ENCODE data around the gene KCTD13. TPM values are rescaled to one million over a fixed set of nuclear protein-coding genes. Genes with fewer than 3 reads are reported as not detected.

Gene KCTD13
- polyA plus RNA-seq, 1 of the 3 experiments (the other 2 are of a cell fraction), result 31.0 TPM

DNA sequence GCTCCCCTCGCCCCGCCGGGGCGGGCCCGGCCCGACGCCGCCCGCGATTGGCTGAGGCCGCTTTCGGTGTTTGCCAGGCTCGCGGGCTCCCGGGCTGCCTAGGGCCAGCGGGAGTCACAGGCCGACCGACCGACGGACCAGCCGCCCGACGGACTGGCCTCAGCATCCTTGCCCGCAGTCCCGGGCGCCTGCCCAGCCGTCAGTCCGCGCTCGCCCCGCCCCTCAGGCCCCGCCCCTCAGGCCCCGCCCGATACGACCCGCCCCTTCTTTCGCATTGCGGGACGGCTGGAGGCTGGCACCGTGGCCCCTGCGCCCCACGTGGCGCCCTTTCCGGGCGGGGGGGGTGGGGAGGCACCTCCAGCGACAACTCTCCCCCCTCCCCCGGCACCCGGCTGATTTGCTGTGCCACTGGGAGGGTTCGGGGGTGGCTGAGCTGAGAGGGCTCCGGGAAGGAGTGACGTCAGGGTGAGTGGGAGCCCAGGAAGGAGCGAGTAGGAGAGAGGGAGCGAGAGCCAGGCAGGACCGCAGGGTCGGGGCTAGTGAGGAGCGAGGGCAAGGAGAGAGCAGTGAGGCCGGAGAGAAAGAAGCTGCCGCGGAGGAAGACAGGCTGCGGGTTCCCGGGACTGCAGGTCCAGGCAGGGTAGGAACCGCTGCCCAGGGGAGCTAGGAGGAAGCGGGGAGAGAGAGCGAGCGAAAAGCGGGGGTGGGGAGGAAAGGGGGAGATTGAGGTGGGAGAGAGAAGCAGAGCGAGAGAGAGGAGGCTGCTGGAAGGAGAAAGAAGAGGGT lies 25.7 kb downstream of the KCTD13 start, which contains the start of gene ASPHD1:
TSS of gene ASPHD1 (plus strand) at position 387 of the 786 bp plus-strand sequence. CDS start 484 bp downstream, outside the sequence.
- CTCF ChIA-PET, result interaction anchor here (0.9 to 3.3 kb wide), 17 partner anchors 9 to 132 kb away, joined by 3 to 14 read pairs (median 4); partner anchors contain the start of genes KCTD13, KIF22, PAGR1 and PRRT2
- peak; percentile 92 for DNase-seq

More for the DNA sequence above, 25.7 kb downstream of the KCTD13 start, which contains the start of gene ASPHD1:
- Histone ChIP-seq H3K27ac (ENCODE audit: low read depth in 2 of 2, low read length in 1 of 2) (peak within 1 kb of the TSS; percentile 90 to 94), H2AFZ (ENCODE audit: low read depth) (peak within 1 kb of the TSS; percentile 96), H3K79me2 (ENCODE audit: insufficient read depth) (peaks cover 39% of the 10 kb centered on the region), H3K9me3 (no peaks in the 10 kb centered on the region), H3K4me1 (ENCODE audit: control insufficient read depth in 1 of 2, insufficient read depth in 2 of 2, low read depth in 1 of 2, low read length in 1 of 2) (peaks cover 0 to 20% of the 10 kb centered on the region in 2 experiments; a peak in 1 of 4 replicates), H3K9me2 (no peaks in the 10 kb centered on the region), H3K36me3 (replicated peaks in 1 of 2; ENCODE audit: control insufficient read depth in 1 of 2, insufficient read depth in 2 of 2, low read length in 1 of 2) (peaks cover 3 to 4% of the 10 kb centered on the region in 2 experiments), H3F3A (replicated peaks; ENCODE audit: insufficient read depth) (peaks cover 15% of the 10 kb centered on the region), H3K4me3 (ENCODE audit: low read depth in 2 of 2, low read length in 1 of 2) (peak within 1 kb of the TSS; percentile 54 to 89), H3K9ac (peak within 1 kb of the TSS; percentile 87), H4K20me1 (ENCODE audit: insufficient read depth) (0 out of 2 replicates have a peak, but pooled peaks cover 3% of the 10 kb centered on the region), H3K27me3 (ENCODE audit: insufficient read depth) (no peaks in the 10 kb centered on the region), H3K4me2 (peak within 1 kb of the TSS; percentile 100)
- 1% methylated on average over 29 of the region's 67 CpGs for WGBS (ENCODE audit: low lambda C conversion rate)
- POLR2A ChIA-PET, result interaction anchor here (0.7 to 3.2 kb wide), 11 partner anchors 11 to 132 kb away, joined by 3 to 12 read pairs (median 3); partner anchors contain the start of genes HIRIP3, KCTD13, KIF22 and PAGR1
- TF ChIP-seq SIN3A (IDR thresholded peaks at IDR 0.05; ENCODE audit: borderline replicate concordance, low read depth, low read length), result peak; percentile 43; the same call in 1 of the 2 replicates
- TF ChIP-seq TCF12 (IDR thresholded peaks at IDR 0.05), result peak; percentile 39; the same call in 1 of the 2 replicates
- no peak for TF ChIP-seq NFIC (IDR thresholded peaks at IDR 0.05; ENCODE audit: borderline replicate concordance)
- TF ChIP-seq, protein P1, sequence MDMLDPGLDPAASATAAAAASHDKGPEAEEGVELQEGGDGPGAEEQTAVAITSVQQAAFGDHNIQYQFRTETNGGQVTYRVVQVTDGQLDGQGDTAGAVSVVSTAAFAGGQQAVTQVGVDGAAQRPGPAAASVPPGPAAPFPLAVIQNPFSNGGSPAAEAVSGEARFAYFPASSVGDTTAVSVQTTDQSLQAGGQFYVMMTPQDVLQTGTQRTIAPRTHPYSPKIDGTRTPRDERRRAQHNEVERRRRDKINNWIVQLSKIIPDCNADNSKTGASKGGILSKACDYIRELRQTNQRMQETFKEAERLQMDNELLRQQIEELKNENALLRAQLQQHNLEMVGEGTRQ (IDR thresholded peaks at IDR 0.05; ENCODE audit: borderline replicate concordance, low read depth, low read length), result no peak
- TF ChIP-seq GABPA (IDR thresholded peaks at IDR 0.05; ENCODE audit: low read depth), result no peak; the same call in 1 of the 2 replicates
- TF ChIP-seq, protein P2, sequence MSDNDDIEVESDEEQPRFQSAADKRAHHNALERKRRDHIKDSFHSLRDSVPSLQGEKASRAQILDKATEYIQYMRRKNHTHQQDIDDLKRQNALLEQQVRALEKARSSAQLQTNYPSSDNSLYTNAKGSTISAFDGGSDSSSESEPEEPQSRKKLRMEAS (IDR thresholded peaks at IDR 0.05; ENCODE audit: low read depth), result peak; percentile 96
- peak; percentile 66; the same call in 1 of the 2 replicates for TF ChIP-seq TAF1 (IDR thresholded peaks at IDR 0.05; ENCODE audit: borderline replicate concordance, low read depth, low read length)
- TF ChIP-seq FOXJ3 (CRISPR knock-in tag; IDR thresholded peaks at IDR 0.05), result peak; percentile 26; the same call in 1 of the 2 replicates
- TF ChIP-seq, protein P3, sequence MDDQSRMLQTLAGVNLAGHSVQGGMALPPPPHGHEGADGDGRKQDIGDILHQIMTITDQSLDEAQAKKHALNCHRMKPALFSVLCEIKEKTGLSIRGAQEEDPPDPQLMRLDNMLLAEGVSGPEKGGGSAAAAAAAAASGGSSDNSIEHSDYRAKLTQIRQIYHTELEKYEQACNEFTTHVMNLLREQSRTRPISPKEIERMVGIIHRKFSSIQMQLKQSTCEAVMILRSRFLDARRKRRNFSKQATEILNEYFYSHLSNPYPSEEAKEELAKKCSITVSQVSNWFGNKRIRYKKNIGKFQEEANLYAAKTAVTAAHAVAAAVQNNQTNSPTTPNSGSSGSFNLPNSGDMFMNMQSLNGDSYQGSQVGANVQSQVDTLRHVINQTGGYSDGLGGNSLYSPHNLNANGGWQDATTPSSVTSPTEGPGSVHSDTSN (IDR thresholded peaks at IDR 0.05), result peak; percentile 15; the same call in 1 of the 2 replicates
- TF ChIP-seq, protein P4, sequence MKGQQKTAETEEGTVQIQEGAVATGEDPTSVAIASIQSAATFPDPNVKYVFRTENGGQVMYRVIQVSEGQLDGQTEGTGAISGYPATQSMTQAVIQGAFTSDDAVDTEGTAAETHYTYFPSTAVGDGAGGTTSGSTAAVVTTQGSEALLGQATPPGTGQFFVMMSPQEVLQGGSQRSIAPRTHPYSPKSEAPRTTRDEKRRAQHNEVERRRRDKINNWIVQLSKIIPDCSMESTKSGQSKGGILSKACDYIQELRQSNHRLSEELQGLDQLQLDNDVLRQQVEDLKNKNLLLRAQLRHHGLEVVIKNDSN (IDR thresholded peaks at IDR 0.05; ENCODE audit: borderline replicate concordance, low read depth), result peak; percentile 78; the same call in 1 of the 2 replicates
- peak; percentile 43; the same call in 1 of the 2 replicates for TF ChIP-seq ELF1 (IDR thresholded peaks at IDR 0.05)
- TF ChIP-seq POLR2AphosphoS5 (IDR thresholded peaks at IDR 0.05; ENCODE audit: low read depth, low read length), result peak; percentile 52
- TF ChIP-seq, protein P5, sequence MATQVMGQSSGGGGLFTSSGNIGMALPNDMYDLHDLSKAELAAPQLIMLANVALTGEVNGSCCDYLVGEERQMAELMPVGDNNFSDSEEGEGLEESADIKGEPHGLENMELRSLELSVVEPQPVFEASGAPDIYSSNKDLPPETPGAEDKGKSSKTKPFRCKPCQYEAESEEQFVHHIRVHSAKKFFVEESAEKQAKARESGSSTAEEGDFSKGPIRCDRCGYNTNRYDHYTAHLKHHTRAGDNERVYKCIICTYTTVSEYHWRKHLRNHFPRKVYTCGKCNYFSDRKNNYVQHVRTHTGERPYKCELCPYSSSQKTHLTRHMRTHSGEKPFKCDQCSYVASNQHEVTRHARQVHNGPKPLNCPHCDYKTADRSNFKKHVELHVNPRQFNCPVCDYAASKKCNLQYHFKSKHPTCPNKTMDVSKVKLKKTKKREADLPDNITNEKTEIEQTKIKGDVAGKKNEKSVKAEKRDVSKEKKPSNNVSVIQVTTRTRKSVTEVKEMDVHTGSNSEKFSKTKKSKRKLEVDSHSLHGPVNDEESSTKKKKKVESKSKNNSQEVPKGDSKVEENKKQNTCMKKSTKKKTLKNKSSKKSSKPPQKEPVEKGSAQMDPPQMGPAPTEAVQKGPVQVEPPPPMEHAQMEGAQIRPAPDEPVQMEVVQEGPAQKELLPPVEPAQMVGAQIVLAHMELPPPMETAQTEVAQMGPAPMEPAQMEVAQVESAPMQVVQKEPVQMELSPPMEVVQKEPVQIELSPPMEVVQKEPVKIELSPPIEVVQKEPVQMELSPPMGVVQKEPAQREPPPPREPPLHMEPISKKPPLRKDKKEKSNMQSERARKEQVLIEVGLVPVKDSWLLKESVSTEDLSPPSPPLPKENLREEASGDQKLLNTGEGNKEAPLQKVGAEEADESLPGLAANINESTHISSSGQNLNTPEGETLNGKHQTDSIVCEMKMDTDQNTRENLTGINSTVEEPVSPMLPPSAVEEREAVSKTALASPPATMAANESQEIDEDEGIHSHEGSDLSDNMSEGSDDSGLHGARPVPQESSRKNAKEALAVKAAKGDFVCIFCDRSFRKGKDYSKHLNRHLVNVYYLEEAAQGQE (IDR thresholded peaks at IDR 0.05; ENCODE audit: low read depth, low read length), result peak; percentile 64; the same call in 1 of the 2 replicates
- TF ChIP-seq MXI1 (IDR thresholded peaks at IDR 0.05; ENCODE audit: low read depth, low read length), result peak; percentile 91
- TF ChIP-seq, protein P6, sequence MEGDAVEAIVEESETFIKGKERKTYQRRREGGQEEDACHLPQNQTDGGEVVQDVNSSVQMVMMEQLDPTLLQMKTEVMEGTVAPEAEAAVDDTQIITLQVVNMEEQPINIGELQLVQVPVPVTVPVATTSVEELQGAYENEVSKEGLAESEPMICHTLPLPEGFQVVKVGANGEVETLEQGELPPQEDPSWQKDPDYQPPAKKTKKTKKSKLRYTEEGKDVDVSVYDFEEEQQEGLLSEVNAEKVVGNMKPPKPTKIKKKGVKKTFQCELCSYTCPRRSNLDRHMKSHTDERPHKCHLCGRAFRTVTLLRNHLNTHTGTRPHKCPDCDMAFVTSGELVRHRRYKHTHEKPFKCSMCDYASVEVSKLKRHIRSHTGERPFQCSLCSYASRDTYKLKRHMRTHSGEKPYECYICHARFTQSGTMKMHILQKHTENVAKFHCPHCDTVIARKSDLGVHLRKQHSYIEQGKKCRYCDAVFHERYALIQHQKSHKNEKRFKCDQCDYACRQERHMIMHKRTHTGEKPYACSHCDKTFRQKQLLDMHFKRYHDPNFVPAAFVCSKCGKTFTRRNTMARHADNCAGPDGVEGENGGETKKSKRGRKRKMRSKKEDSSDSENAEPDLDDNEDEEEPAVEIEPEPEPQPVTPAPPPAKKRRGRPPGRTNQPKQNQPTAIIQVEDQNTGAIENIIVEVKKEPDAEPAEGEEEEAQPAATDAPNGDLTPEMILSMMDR (IDR thresholded peaks at IDR 0.05), result no peak
- TF ChIP-seq CHD2 (IDR thresholded peaks at IDR 0.05; ENCODE audit: low read length, partially characterized antibody), result peak; percentile 54

All from SK-N-SH (cell line).